GM23338 (cell line): Measurements from ENCODE around the gene CFAP65. TPM values are rescaled to one million over a fixed set of nuclear protein-coding genes. Genes with fewer than 3 reads are reported as not detected.

Experiments used
- ATAC-seq: fragments of 200-7000 bp; cut with Tn5 transposase; 3 replicates; pipeline ENCODE4 v1.9.1; 2020
- DNase-seq: peaks from one replicate; pipeline ENCODE4 v3.0.0-alpha.2; 2015; ENCODE audit warnings: low spot score
- H2AFZ ChIP-seq: fragments of 200-600 bp; sonication (generic); 2 replicates; pipeline ENCODE4 v1.8.0; 2016; ENCODE audit warnings: antibody characterized with exemption, mild to moderate bottlenecking, moderate library complexity
- H3F3A ChIP-seq: fragments of 200-600 bp; sonication (generic); replicated peaks from 2 replicates; pipeline ENCODE4 v1.8.0; 2017; ENCODE audit warnings: antibody characterized with exemption, mixed run types, low read depth
- H3K27ac ChIP-seq: fragments of 200-600 bp; sonication (generic); 2 replicates; pipeline ENCODE4 v1.6.1; 2016; ENCODE audit warnings: low read depth
- H3K27me3 ChIP-seq: fragments of 200-600 bp; sonication (generic); 2 replicates; pipeline ENCODE4 v1.8.0; 2016; ENCODE audit warnings: mild to moderate bottlenecking, mixed run types, moderate library complexity; ENCODE audit not compliant: insufficient read depth
- H3K36me3 ChIP-seq: fragments of 200-600 bp; sonication (generic); 2 replicates; pipeline ENCODE4 v1.8.0; 2016; ENCODE audit warnings: mild to moderate bottlenecking; ENCODE audit not compliant: insufficient read depth
- H3K4me1 ChIP-seq: fragments of 200-600 bp; sonication (generic); 2 replicates; pipeline ENCODE4 v1.8.0; 2016; ENCODE audit warnings: mild to moderate bottlenecking, moderate library complexity; ENCODE audit not compliant: insufficient read depth
- H3K4me2 ChIP-seq: fragments of 200-600 bp; sonication (generic); 2 replicates; pipeline ENCODE4 v1.7.1; 2017; ENCODE audit warnings: mixed run types
- H3K4me3 ChIP-seq: fragments of 200-600 bp; sonication (generic); 2 replicates; pipeline ENCODE4 v1.6.1; 2016; ENCODE audit warnings: mixed run types
- H3K79me2 ChIP-seq: fragments of 200-600 bp; sonication (generic); replicated peaks from 2 replicates; pipeline ENCODE4 v1.8.0; 2017; ENCODE audit warnings: mild to moderate bottlenecking; ENCODE audit not compliant: insufficient read depth
- H3K9me2 ChIP-seq: fragments of 200-600 bp; sonication (generic); 2 replicates; pipeline ENCODE4 v1.8.0; 2017; ENCODE audit not compliant: insufficient read depth
- H4K20me1 ChIP-seq: fragments of 200-600 bp; sonication (generic); replicated peaks from 2 replicates; pipeline ENCODE4 v1.8.0; 2017; ENCODE audit warnings: mild to moderate bottlenecking; ENCODE audit not compliant: insufficient read depth
- H3K27ac Mint-ChIP-seq: 2 replicates; pipeline ENCODE4 v1.8.0; 2020; ENCODE audit warnings: inconsistent platforms, mild to moderate bottlenecking, moderate library complexity, mixed read lengths
- H3K27me3 Mint-ChIP-seq: 3 replicates; pipeline ENCODE4 v1.8.0; 2022; ENCODE audit warnings: low read depth, mild to moderate bottlenecking, moderate library complexity, mixed read lengths, inconsistent platforms; ENCODE audit not compliant: insufficient read depth, poor library complexity
- H3K36me3 Mint-ChIP-seq: 3 replicates; pipeline ENCODE4 v1.8.0; 2021; ENCODE audit warnings: low read depth, mild to moderate bottlenecking, inconsistent platforms, moderate library complexity, mixed read lengths
- H3K4me1 Mint-ChIP-seq: 3 replicates; pipeline ENCODE4 v1.8.0; 2020; ENCODE audit warnings: mild to moderate bottlenecking, inconsistent platforms, mixed read lengths
- H3K4me3 Mint-ChIP-seq: 3 replicates; pipeline ENCODE4 v1.8.0; 2021; ENCODE audit warnings: moderate library complexity, mild to moderate bottlenecking, inconsistent platforms, mixed read lengths
- H3K9me3 Mint-ChIP-seq: 3 replicates; pipeline ENCODE4 v1.8.0; 2020; ENCODE audit warnings: moderate library complexity, mild to moderate bottlenecking, inconsistent platforms, mixed read lengths
- EZH2 ChIP-seq: fragments of 200-600 bp; sonication (generic); IDR thresholded peaks from one replicate; pipeline ENCODE4 v1.8.0; 2017; ENCODE audit warnings: antibody characterized with exemption, mild to moderate bottlenecking, low read depth; ENCODE audit not compliant: unreplicated experiment
- polyA plus RNA-seq: library from polyadenylated mRNA; unstranded; fragments of >200 nt; fragmentation: Nextera tagmentation; extraction: Ambion mirVana; gene quantifications from 2 replicates; pipeline ENCODE4 v1.2.1, GENCODE V29; 2016
- total RNA-seq: library from RNA; depleted of rRNA; stranded (reverse); fragments of >200 nt; shearing (Covaris generic); gene quantifications from 2 replicates; pipeline ENCODE4 v1.2.3, GENCODE V29; 2014
- TF ChIP-seq, protein P1 (sequence below): fragments of 250-450 bp; sonication (Bioruptor Pico); IDR thresholded peaks from 2 replicates; pipeline ENCODE4 v1.5.0; 2020; ENCODE audit warnings: mild to moderate bottlenecking, moderate library complexity

Gene CFAP65
- total and polyA plus RNA-seq, 2 experiments from 2014 or later: 0.38 to 0.74 TPM

DNA sequence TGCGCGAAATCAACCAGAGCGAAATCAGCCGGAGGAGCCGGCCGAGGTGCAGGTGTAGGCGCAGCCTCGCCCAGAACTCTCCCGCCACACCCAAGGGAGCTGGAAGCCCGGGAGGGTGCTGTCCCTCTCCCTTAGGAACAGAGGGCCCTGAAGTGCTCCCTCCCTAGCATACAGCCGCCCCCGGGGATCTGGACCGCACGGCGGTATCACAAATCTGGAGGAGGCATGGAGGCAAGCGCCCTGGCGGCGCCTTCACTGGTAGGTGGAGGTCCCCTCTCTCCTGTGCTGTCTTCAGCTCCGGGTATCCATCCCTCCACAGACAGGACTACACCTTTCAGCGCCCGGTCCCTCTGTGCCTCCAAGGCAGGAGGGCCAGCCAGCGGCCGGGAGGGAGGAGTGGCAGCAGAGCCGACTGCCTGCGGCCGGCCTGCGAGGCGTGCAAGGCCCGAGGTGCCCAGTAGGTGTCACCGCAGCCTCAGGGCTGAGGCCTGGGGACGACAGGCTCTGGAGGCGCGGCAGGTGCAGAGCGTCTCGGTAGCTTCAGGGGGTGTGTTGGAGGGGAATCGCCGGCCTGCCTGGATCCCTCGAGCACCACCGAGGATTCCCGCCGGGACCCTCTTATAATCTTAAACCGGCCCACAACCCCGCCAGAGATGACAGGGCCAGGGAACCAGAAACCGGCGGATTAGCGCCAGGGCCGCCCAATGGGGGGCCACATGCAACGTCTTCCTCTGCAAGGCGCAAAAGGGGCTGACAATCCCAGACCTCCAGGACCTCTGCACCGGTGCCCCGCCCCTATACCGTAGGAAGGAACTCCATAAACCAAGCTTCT lies 16.6 kb upstream of the CFAP65 start (continued):
- peak; percentile 46 for TF ChIP-seq EZH2

DNA sequence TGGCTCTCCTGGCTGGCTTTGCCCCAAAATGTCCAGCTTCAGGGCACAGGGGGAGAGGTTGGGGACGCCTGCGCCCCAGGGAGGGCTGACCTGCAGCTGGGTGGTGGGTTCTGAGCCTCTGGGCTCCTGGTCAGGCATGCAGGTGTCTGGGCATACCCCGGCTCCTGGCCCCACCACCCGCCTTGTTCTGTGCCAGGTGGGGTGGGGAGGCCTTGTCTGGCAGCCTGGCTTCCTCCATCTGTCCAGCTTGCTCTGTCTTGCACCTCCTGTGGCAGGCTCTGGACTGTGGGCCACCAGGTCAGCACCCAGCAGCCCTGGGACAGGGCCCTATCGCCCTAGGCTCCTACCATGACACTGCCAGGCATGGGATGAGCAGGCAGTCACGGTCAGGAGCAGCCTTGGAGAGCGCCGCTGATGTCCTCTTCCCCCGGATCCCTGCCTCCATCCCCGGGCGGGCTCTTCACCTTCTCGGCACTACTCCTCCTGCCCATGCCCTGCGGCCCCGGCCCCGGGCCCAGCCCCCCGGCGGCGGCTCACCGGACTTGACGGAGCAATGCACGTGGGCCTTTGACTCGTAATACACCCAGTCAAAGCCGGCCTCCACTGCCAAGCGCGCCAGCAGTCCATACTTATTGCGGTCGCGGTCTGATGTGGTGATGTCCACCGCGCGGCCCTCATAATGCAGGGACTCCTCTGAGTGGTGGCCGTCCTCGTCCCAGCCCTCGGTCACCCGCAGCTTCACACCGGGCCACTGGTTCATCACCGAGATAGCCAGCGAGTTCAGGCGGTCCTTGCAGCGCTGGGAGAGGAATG lies 15.8 kb upstream of the CFAP65 start:
- peaks cover 21% of the 10 kb centered on the region for H3K4me1 ChIP-seq
- ATAC-seq (peak; percentile 6), DNase-seq (peak; percentile 51)
- no peaks in the 10 kb centered on the region for H3K9me2 ChIP-seq
- H3F3A ChIP-seq: no peaks in the 10 kb centered on the region
- peaks cover 80% of the 10 kb centered on the region for H3K27me3 ChIP-seq
- Mint-ChIP-seq H3K27ac (no peak overlapping the region), H3K9me3 (no peaks in the 10 kb centered on the region), H3K4me3 (peak overlapping the region; percentile 62; the same call in 2 of the 3 replicates), H3K4me1 (peaks cover 14% of the 10 kb centered on the region), H3K27me3 (peaks cover 77% of the 10 kb centered on the region), H3K36me3 (no peaks in the 10 kb centered on the region; the same call in 2 of the 3 replicates)
- H3K36me3 ChIP-seq: no peaks in the 10 kb centered on the region
- H3K4me2 ChIP-seq: peak overlapping the region; percentile 86
- TF ChIP-seq, protein P1, sequence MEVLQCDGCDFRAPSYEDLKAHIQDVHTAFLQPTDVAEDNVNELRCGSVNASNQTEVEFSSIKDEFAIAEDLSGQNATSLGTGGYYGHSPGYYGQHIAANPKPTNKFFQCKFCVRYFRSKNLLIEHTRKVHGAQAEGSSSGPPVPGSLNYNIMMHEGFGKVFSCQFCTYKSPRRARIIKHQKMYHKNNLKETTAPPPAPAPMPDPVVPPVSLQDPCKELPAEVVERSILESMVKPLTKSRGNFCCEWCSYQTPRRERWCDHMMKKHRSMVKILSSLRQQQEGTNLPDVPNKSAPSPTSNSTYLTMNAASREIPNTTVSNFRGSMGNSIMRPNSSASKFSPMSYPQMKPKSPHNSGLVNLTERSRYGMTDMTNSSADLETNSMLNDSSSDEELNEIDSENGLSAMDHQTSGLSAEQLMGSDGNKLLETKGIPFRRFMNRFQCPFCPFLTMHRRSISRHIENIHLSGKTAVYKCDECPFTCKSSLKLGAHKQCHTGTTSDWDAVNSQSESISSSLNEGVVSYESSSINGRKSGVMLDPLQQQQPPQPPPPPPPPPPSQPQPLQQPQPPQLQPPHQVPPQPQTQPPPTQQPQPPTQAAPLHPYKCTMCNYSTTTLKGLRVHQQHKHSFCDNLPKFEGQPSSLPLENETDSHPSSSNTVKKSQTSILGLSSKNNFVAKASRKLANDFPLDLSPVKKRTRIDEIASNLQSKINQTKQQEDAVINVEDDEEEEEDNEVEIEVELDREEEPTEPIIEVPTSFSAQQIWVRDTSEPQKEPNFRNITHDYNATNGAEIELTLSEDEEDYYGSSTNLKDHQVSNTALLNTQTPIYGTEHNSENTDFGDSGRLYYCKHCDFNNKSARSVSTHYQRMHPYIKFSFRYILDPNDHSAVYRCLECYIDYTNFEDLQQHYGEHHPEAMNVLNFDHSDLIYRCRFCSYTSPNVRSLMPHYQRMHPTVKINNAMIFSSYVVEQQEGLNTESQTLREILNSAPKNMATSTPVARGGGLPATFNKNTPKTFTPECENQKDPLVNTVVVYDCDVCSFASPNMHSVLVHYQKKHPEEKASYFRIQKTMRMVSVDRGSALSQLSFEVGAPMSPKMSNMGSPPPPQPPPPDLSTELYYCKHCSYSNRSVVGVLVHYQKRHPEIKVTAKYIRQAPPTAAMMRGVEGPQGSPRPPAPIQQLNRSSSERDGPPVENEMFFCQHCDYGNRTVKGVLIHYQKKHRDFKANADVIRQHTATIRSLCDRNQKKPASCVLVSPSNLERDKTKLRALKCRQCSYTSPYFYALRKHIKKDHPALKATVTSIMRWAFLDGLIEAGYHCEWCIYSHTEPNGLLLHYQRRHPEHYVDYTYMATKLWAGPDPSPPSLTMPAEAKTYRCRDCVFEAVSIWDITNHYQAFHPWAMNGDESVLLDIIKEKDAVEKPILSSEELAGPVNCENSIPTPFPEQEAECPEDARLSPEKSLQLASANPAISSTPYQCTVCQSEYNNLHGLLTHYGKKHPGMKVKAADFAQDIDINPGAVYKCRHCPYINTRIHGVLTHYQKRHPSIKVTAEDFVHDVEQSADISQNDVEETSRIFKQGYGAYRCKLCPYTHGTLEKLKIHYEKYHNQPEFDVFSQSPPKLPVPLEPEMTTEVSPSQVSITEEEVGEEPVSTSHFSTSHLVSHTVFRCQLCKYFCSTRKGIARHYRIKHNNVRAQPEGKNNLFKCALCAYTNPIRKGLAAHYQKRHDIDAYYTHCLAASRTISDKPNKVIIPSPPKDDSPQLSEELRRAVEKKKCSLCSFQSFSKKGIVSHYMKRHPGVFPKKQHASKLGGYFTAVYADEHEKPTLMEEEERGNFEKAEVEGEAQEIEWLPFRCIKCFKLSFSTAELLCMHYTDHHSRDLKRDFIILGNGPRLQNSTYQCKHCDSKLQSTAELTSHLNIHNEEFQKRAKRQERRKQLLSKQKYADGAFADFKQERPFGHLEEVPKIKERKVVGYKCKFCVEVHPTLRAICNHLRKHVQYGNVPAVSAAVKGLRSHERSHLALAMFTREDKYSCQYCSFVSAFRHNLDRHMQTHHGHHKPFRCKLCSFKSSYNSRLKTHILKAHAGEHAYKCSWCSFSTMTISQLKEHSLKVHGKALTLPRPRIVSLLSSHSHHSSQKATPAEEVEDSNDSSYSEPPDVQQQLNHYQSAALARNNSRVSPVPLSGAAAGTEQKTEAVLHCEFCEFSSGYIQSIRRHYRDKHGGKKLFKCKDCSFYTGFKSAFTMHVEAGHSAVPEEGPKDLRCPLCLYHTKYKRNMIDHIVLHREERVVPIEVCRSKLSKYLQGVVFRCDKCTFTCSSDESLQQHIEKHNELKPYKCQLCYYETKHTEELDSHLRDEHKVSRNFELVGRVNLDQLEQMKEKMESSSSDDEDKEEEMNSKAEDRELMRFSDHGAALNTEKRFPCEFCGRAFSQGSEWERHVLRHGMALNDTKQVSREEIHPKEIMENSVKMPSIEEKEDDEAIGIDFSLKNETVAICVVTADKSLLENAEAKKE (CRISPR knock-in tag): no peak
- TF ChIP-seq EZH2: peak; percentile 25
- peak overlapping the region; percentile 72; the same call in 1 of the 2 replicates for H2AFZ ChIP-seq
- peaks cover 8% of the 10 kb centered on the region for H4K20me1 ChIP-seq
- H3K27ac ChIP-seq: no peak overlapping the region
- H3K79me2 ChIP-seq: no peaks in the 10 kb centered on the region
- peak overlapping the region; percentile 58 for H3K4me3 ChIP-seq
